ENCODE results near the gene PRKAG3.

PRKAG3 gene

GRCh38 chr2:218812861-218813260 lies 18.7 kb downstream of the PRKAG3 start:
- no peak for DNase-seq

GRCh38 chr2:218812096-218812815 lies 19.3 kb downstream of the PRKAG3 start:
- DNase-seq, result no peak

GRCh38 chr2:218811382-218811781 lies 20.2 kb downstream of the PRKAG3 start:
- no peak for DNase-seq

- DNase-seq, result no peak
Observed at GRCh38 chr2:218810256-218810655, 21.3 kb downstream of the PRKAG3 start.

- DNase-seq, result no peak
Observed at GRCh38 chr2:218809515-218809914, 22.1 kb downstream of the PRKAG3 start.

GRCh38 chr2:218807626-218808025 lies 24.0 kb downstream of the PRKAG3 start:
- no peak for DNase-seq

- no peak for DNase-seq
Observed at GRCh38 chr2:218806346-218806978, 25.1 kb downstream of the PRKAG3 start.

- no peak for DNase-seq
Observed at GRCh38 chr2:218805627-218806026, 26.0 kb downstream of the PRKAG3 start.

- DNase-seq, result no peak
Observed at GRCh38 chr2:218804817-218805216, 26.8 kb downstream of the PRKAG3 start.

GRCh38 chr2:218802386-218802994 lies 29.1 kb downstream of the PRKAG3 start:
- DNase-seq, result peak; percentile 6

GRCh38 chr2:218799990-218800389 lies 31.6 kb downstream of the PRKAG3 start:
- DNase-seq, result no peak

- no peak for DNase-seq
Observed at GRCh38 chr2:218798767-218799504, 32.7 kb downstream of the PRKAG3 start.

- no peak for DNase-seq
Observed at GRCh38 chr2:218796691-218797090, 34.9 kb downstream of the PRKAG3 start.

GRCh38 chr2:218792433-218792832 lies 39.2 kb downstream of the PRKAG3 start:
- DNase-seq, result no peak

GRCh38 chr2:218788529-218789255 lies 42.9 kb downstream of the PRKAG3 start:
- no peak for DNase-seq

- DNase-seq, result no peak
Observed at GRCh38 chr2:218786133-218786532, 45.5 kb downstream of the PRKAG3 start.

- no peak for DNase-seq
Observed at GRCh38 chr2:218785103-218785502, 46.5 kb downstream of the PRKAG3 start.

GRCh38 chr2:218783688-218784087 lies 47.9 kb downstream of the PRKAG3 start:
- DNase-seq, result no peak

GRCh38 chr2:218782528-218782844 lies 49.1 kb downstream of the PRKAG3 start:
- no peak for DNase-seq

GRCh38 chr2:218781691-218782527 lies 49.7 kb downstream of the PRKAG3 start, which contains the start of gene CYP27A1:
TSS of gene CYP27A1 (plus strand) at chr2:218782147. CDS start at chr2:218782183, 36 bp downstream.
- no peak for DNase-seq

GRCh38 chr2:218780851-218781690 lies 50.5 kb downstream of the PRKAG3 start:
- no peak for DNase-seq

Data from CD4-positive, alpha-beta T cell treated with Interleukin-4 for 4 hours (primary cell).